G401 (cell line): ENCODE results near the gene GAGE12C. TPM values are rescaled to one million over a fixed set of nuclear protein-coding genes. Genes with fewer than 3 reads are reported as not detected.
"Not testable (repeated sequence)": the region's sequence is repeated elsewhere in the genome, so short reads cannot be mapped to it uniquely, and the experiment has no call there.

ENCODE experiments used
- DNase-seq: peaks from one replicate; pipeline ENCODE4 v3.0.0-alpha.2; 2015; ENCODE audit warnings: low spot score
- in situ Hi-C: cut with HindIII; loops from 2 replicates; pipeline ENCODE4 v1.10.0; 2016; ENCODE audit warnings: low sequenced_read_pairs, mixed read lengths
- total RNA-seq: library from RNA; depleted of rRNA; stranded (reverse); fragments of >200 nt; shearing (Covaris generic); gene quantifications from 2 replicates; pipeline ENCODE4 v1.2.3, GENCODE V29; 2014; rRNA removed

GAGE12C gene
- total RNA-seq = not detected in 2 replicates

- DNase-seq, in situ Hi-C loops: not testable (repeated sequence)
Measured at GRCh38 chrX:49531877-49532276, at the start of gene GAGE12C. TSS of gene GAGE12C (plus strand) at chrX:49532177. CDS start at chrX:49533332, 1,155 bp downstream.

GRCh38 chrX:49541433-49541832 lies 9.5 kb downstream of the GAGE12C start, which contains the start of gene GAGE12D:
TSS of gene GAGE12D (plus strand) at chrX:49541733. CDS start at chrX:49542888, 1,155 bp downstream.
- DNase-seq, in situ Hi-C loops: not testable (repeated sequence)

- DNase-seq, in situ Hi-C loops: not testable (repeated sequence)
Measured at GRCh38 chrX:49550989-49551388, 19.0 kb downstream of the GAGE12C start, which contains the start of gene GAGE12E. TSS of gene GAGE12E (plus strand) at chrX:49551289. CDS start at chrX:49552444, 1,155 bp downstream.

GRCh38 chrX:49560542-49560941 lies 28.6 kb downstream of the GAGE12C start, which contains the start of gene GAGE12F:
TSS of gene GAGE12F (plus strand) at chrX:49560842. CDS start at chrX:49561997, 1,155 bp downstream.
- in situ Hi-C loops, DNase-seq: not testable (repeated sequence)

GRCh38 chrX:49568728-49569127 lies 36.8 kb downstream of the GAGE12C start:
- in situ Hi-C loops, DNase-seq: not testable (repeated sequence)

GRCh38 chrX:49569152-49569551 lies 37.2 kb downstream of the GAGE12C start:
- in situ Hi-C loops = not testable (repeated sequence)

GRCh38 chrX:49570100-49570499 lies 38.1 kb downstream of the GAGE12C start, which contains the start of gene GAGE12G:
TSS of gene GAGE12G (plus strand) at chrX:49570400. CDS start at chrX:49571555, 1,155 bp downstream.
- DNase-seq, in situ Hi-C loops: not testable (repeated sequence)

More at GRCh38 chrX:49569152-49569551, 37.2 kb downstream of the GAGE12C start:
- DNase-seq = not testable (repeated sequence)

GRCh38 chrX:49579649-49580048 lies 47.7 kb downstream of the GAGE12C start, which contains the start of gene GAGE12H:
TSS of gene GAGE12H (plus strand) at chrX:49579949. CDS start at chrX:49581104, 1,155 bp downstream.
- in situ Hi-C loops, DNase-seq: not testable (repeated sequence)

Other genes with a start within 250 kb of the GAGE12C start
- gene GAGE10, start 228.5 kb upstream of the GAGE12C start, total RNA-seq = not detected in 2 replicates
- gene GAGE12J, start 210.1 kb upstream of the GAGE12C start, total RNA-seq = not detected in 2 replicates
- not detected in 2 replicates for gene GAGE13, start 200.6 kb upstream of the GAGE12C start, total RNA-seq
- gene GAGE12D, start 9.6 kb downstream of the GAGE12C start, total RNA-seq = not detected in 2 replicates
- gene GAGE12E, start 19.1 kb downstream of the GAGE12C start, total RNA-seq = not detected in 2 replicates
- gene GAGE12F, start 28.7 kb downstream of the GAGE12C start, total RNA-seq = not detected in 2 replicates
- gene GAGE12G, start 38.2 kb downstream of the GAGE12C start, total RNA-seq = not detected in 2 replicates
- not detected in 2 replicates for gene GAGE12H, start 47.8 kb downstream of the GAGE12C start, total RNA-seq
- gene GAGE2A, start 57.3 kb downstream of the GAGE12C start, total RNA-seq = not detected in 2 replicates
- gene GAGE1, start 66.8 kb downstream of the GAGE12C start, total RNA-seq = not detected in 2 replicates
- gene PAGE1, start 163.8 kb downstream of the GAGE12C start, total RNA-seq = not detected in 2 replicates